MCF 10A (cell line): ENCODE measurements around the gene KDM4B. TPM values are rescaled to one million over a fixed set of nuclear protein-coding genes. Genes with fewer than 3 reads are reported as not detected.

ENCODE experiments used
- BruUV-seq: library from RNA; stranded (reverse); fragments of 400-500 nt; replicated peaks from 2 replicates; lab custom pipeline; 2021; lab: Mats Ljungman, UMichigan
- CTCF ChIA-PET: fragments of 300-600 bp; sonication (Branson Sonifier 250); formaldehyde crosslinking; extraction: SDS; loops from one replicate; lab custom pipeline; 2021; ENCODE audit warnings: antibody characterized with exemption, inconsistent platforms; lab: Yijun Ruan, JAX
- POLR2A ChIA-PET: fragments of 300-600, 350-650 bp; sonication (Branson Sonifier 250); formaldehyde crosslinking; extraction: SDS; loops from one replicate; lab custom pipeline; 2020; ENCODE audit warnings: antibody characterized with exemption, inconsistent platforms; lab: Yijun Ruan, JAX
- DNase-seq: peaks from one replicate; pipeline ENCODE4 v3.0.0-alpha.2; 2018; ENCODE audit not compliant: unreplicated experiment
- H3K27ac Mint-ChIP-seq: one replicate; pipeline ENCODE4 v1.8.0; 2022; ENCODE audit warnings: mild to moderate bottlenecking, low read depth, mixed read lengths; ENCODE audit not compliant: unreplicated experiment
- H3K27me3 Mint-ChIP-seq: one replicate; pipeline ENCODE4 v1.8.0; 2022; ENCODE audit warnings: mixed read lengths; ENCODE audit not compliant: insufficient read depth, unreplicated experiment
- H3K36me3 Mint-ChIP-seq: one replicate; pipeline ENCODE4 v1.8.0; 2022; ENCODE audit warnings: mild to moderate bottlenecking, moderate library complexity, mixed read lengths; ENCODE audit not compliant: insufficient read depth, unreplicated experiment
- H3K4me1 Mint-ChIP-seq: one replicate; pipeline ENCODE4 v1.8.0; 2022; ENCODE audit warnings: mixed read lengths; ENCODE audit not compliant: insufficient read depth, unreplicated experiment
- H3K4me3 Mint-ChIP-seq: one replicate; pipeline ENCODE4 v1.8.0; 2022; ENCODE audit warnings: mild to moderate bottlenecking, moderate library complexity, mixed read lengths; ENCODE audit not compliant: unreplicated experiment
- H3K9me3 Mint-ChIP-seq: one replicate; pipeline ENCODE4 v1.8.0; 2022; ENCODE audit warnings: mixed read lengths; ENCODE audit not compliant: unreplicated experiment
- intact Hi-C: fragments of 100-400 bp; cut with micrococcal nuclease; formaldehyde crosslinking; loops from 2 replicates; pipeline ENCODE4 v1.14.1; 2022
- total RNA-seq: library from RNA; stranded (reverse); gene quantifications from 2 replicates; pipeline ENCODE4 v1.2.3, GENCODE V29; 2022
- TF ChIP-seq, protein P1 (sequence below): fragments of 200-600 bp; IDR thresholded peaks from one replicate; pipeline ENCODE4 v1.8.0; 2022; ENCODE audit warnings: antibody characterized with exemption, mild to moderate bottlenecking; ENCODE audit not compliant: unreplicated experiment

Gene KDM4B
- total RNA-seq, 1 experiment from 2014 or later = 34.4 TPM

DNA sequence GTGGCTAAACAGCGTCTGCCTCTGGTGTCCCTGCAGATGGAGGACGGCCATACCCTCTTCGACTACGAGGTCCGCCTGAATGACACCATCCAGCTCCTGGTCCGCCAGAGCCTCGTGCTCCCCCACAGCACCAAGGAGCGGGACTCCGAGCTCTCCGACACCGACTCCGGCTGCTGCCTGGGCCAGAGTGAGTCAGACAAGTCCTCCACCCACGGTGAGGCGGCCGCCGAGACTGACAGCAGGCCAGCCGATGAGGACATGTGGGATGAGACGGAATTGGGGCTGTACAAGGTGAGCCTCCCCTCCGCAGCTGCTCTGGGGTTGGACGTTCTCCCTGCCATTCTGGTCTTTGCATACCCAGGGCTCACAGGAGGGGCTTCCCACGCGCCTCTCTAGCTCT lies 39.7 kb upstream of the KDM4B start:
- CTCF ChIA-PET = interaction anchor here (1.0 to 1.2 kb wide), 2 partner anchors 58 to 102 kb away, joined by 3 read pairs; no protein-coding TSS in a partner anchor
- intact Hi-C loops = no loop called here

GRCh38 chr19:4930664-4931063 lies 38.2 kb upstream of the KDM4B start:
- DNase-seq = no peak
- Mint-ChIP-seq H3K27ac (no peak overlapping the region), H3K9me3 (no peaks in the 10 kb centered on the region), H3K36me3 (peaks cover 37% of the 10 kb centered on the region), H3K27me3 (no peaks in the 10 kb centered on the region), H3K4me3 (no peak overlapping the region), H3K4me1 (peaks cover 5% of the 10 kb centered on the region)
- TF ChIP-seq, protein P1, sequence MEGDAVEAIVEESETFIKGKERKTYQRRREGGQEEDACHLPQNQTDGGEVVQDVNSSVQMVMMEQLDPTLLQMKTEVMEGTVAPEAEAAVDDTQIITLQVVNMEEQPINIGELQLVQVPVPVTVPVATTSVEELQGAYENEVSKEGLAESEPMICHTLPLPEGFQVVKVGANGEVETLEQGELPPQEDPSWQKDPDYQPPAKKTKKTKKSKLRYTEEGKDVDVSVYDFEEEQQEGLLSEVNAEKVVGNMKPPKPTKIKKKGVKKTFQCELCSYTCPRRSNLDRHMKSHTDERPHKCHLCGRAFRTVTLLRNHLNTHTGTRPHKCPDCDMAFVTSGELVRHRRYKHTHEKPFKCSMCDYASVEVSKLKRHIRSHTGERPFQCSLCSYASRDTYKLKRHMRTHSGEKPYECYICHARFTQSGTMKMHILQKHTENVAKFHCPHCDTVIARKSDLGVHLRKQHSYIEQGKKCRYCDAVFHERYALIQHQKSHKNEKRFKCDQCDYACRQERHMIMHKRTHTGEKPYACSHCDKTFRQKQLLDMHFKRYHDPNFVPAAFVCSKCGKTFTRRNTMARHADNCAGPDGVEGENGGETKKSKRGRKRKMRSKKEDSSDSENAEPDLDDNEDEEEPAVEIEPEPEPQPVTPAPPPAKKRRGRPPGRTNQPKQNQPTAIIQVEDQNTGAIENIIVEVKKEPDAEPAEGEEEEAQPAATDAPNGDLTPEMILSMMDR = no peak
- BruUV-seq = no TSS peak
- ChIA-PET CTCF (no interaction called here), POLR2A (interaction anchor here (0.6 to 1.9 kb wide), 2 partner anchors 38 to 208 kb away, joined by 4 to 5 read pairs; partner anchors contain the start of gene KDM4B)
- intact Hi-C loops = no loop called here

More for the DNA sequence above, 39.7 kb upstream of the KDM4B start:
- H3K9me3 Mint-ChIP-seq = no peaks in the 10 kb centered on the region
- H3K27me3 Mint-ChIP-seq = no peaks in the 10 kb centered on the region
- POLR2A ChIA-PET = interaction anchor here (1.1 to 1.6 kb wide), 2 partner anchors 17 to 206 kb away, joined by 4 to 5 read pairs; partner anchors contain the start of gene DPP9
- H3K4me1 Mint-ChIP-seq = peaks cover 11% of the 10 kb centered on the region
- TF ChIP-seq, protein P1 = no peak
- H3K36me3 Mint-ChIP-seq = peaks cover 31% of the 10 kb centered on the region
- no peak for DNase-seq
- H3K4me3 Mint-ChIP-seq = no peak overlapping the region
- H3K27ac Mint-ChIP-seq = no peak overlapping the region
- BruUV-seq = no TSS peak

- peaks cover 44% of the 10 kb centered on the region for H3K36me3 Mint-ChIP-seq
- intact Hi-C loops = no loop called here
- no TSS peak for BruUV-seq
- no peak for DNase-seq
- H3K27ac Mint-ChIP-seq = no peak overlapping the region
- H3K27me3 Mint-ChIP-seq = no peaks in the 10 kb centered on the region
- peaks cover 5% of the 10 kb centered on the region for H3K4me1 Mint-ChIP-seq
- CTCF ChIA-PET = no interaction called here
- POLR2A ChIA-PET = interaction anchor here (1.9 kb wide), 1 partner anchor 36 kb away, joined by 5 read pairs; the partner anchor contains the start of gene KDM4B
- no peak overlapping the region for H3K4me3 Mint-ChIP-seq
- no peaks in the 10 kb centered on the region for H3K9me3 Mint-ChIP-seq
- TF ChIP-seq, protein P1 = no peak
Observed at GRCh38 chr19:4932711-4933110, 36.2 kb upstream of the KDM4B start.

DNA sequence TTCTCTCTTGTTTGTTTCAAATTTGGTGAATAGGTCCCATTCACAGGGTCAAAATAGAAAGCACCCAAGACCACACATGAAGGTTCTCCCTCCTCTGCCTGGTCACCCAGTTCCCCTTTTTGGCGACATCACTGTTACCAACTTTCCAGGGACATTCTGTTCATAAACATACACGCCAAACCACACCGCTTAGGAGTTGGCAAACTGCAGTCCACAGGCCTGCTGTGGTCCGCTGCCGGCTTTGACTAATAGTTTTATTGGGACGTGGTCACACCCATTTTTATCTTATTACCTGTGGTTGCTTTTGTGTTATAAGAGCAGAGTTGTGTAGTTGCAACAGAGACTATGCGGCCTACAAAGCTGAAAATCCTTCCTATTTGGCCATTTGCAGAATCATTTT lies 35.4 kb upstream of the KDM4B start:
- Mint-ChIP-seq H3K9me3 (no peaks in the 10 kb centered on the region), H3K4me3 (no peak overlapping the region), H3K27me3 (no peaks in the 10 kb centered on the region), H3K36me3 (peaks cover 49% of the 10 kb centered on the region), H3K4me1 (peaks cover 5% of the 10 kb centered on the region), H3K27ac (no peak overlapping the region)
- ChIA-PET CTCF (no interaction called here), POLR2A (no interaction called here)
- TF ChIP-seq, protein P1 = no peak
- DNase-seq = peak; percentile 23
- intact Hi-C loops = no loop called here
- no TSS peak for BruUV-seq
